ENCODE measurements around the gene SMIM33. TPM values are rescaled to one million over a fixed set of nuclear protein-coding genes. Genes with fewer than 3 reads are reported as not detected.

Gene SMIM33
- total RNA-seq, 4 donors from 2014 or later = not detected

DNA sequence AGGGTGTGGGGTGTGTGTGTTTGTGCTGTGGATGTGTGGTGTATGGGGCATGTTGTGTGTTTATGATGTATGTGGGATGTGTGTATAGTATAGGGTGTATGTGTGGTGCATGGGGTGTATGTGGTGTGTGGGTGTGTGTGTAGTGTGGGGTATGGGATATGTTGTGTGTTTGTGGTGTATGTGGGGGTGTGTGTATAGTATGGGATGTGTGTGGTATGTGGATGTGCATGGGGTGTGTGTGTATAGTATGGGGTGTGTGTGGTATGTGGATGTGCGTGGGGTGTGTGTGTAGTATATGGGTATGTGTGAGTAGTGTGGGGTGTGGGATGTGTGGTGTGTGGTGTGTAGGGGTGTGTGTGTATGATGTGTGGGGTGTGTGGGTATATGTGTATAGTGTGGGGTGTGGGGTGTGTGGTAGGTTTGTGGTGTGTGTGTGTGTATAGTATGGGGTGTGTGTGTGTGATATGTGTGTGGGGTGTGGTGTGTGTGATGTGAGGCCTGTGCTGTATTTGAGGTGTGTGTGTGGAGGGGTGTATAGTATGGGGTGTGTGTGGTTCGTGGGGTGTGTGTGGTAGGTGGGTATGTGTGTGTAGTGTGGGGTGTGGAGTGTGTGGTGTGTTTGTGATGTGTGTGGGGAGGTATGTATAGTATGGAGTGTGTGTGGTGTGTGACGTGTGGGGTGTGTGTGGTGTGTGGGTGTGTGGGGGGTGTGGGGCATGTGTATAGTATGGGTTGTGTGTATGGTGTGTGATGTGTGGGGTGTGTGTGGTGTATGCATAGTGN is 18.7 kb upstream of the SMIM33 start:
- Histone ChIP-seq H3K36me3 (no peaks in the 10 kb centered on the region), H3K4me3 (replicated peaks in 1 of 3) (no peak overlapping the region), H3K4me1 (no peaks in the 10 kb centered on the region), H3K9me3 (no peaks in the 10 kb centered on the region), H3K27me3 (no peaks in the 10 kb centered on the region), H3K27ac (no peak overlapping the region)
- whole genome bisulfite sequencing, 2 donors = 85 to 87% methylated on average over 3 of the region's 3 CpGs
- TF ChIP-seq, protein P1, sequence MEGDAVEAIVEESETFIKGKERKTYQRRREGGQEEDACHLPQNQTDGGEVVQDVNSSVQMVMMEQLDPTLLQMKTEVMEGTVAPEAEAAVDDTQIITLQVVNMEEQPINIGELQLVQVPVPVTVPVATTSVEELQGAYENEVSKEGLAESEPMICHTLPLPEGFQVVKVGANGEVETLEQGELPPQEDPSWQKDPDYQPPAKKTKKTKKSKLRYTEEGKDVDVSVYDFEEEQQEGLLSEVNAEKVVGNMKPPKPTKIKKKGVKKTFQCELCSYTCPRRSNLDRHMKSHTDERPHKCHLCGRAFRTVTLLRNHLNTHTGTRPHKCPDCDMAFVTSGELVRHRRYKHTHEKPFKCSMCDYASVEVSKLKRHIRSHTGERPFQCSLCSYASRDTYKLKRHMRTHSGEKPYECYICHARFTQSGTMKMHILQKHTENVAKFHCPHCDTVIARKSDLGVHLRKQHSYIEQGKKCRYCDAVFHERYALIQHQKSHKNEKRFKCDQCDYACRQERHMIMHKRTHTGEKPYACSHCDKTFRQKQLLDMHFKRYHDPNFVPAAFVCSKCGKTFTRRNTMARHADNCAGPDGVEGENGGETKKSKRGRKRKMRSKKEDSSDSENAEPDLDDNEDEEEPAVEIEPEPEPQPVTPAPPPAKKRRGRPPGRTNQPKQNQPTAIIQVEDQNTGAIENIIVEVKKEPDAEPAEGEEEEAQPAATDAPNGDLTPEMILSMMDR (IDR thresholded peaks at IDR 0.05) = no peak
- TF ChIP-seq POLR2A (IDR thresholded peaks at IDR 0.05) = no peak
- DNase-seq = no peak
- intact Hi-C loops (cut with DNase I) = no loop called here

DNA sequence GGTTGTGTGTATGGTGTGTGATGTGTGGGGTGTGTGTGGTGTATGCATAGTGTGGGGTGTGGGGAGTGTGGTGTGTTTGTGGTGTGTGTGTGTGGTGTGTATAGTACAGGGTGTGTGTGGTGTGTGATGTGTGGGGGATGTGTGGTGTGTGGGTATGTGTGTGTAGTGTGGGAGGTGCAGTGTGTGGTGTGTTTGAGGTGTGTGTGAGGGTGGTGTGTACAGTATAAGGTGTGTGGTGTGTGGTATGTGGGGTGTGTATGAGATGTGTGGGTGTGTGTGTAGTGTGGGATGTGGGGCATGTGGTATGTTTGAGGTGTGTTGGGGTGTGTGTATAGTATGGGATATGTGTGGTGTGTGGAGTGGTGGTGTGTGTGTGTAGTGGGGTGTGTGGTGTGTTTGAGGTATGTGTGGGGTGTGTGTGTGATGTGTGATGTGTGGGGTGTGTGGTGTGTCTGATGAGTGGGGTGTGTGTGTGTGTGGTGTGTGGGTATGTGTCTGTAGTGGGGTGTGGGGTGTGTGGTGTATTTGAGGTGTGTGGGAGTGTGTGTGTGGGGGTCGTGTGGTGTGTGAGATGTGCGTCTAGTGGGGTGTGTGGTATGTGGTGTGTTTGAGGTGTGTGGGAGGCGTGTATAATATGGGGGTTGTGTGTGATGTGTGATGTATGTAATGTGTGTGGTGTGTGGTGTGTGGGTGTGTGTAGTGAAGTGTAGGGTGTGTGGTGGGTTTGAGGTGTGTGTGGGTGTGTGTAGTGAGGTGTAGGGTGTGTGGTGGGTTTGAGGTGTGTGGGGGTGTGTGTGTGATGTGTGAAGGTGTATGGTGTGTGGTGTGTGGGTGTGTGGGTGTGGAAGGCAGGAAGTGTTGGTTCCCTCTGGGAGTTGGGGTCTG is 16.9 kb upstream of the SMIM33 start:
- H3K27ac ChIP-seq = no peak overlapping the region
- no peak for TF ChIP-seq POLR2A (IDR thresholded peaks at IDR 0.05)
- TF ChIP-seq, protein P1 (IDR thresholded peaks at IDR 0.05) = no peak
- H3K27me3 ChIP-seq = no peaks in the 10 kb centered on the region
- H3K4me3 ChIP-seq (replicated peaks in 1 of 3) = no peak overlapping the region
- DNase-seq = no peak
- H3K4me1 ChIP-seq = no peaks in the 10 kb centered on the region
- no peaks in the 10 kb centered on the region for H3K36me3 ChIP-seq
- intact Hi-C loops (cut with DNase I) = no loop called here
- no peaks in the 10 kb centered on the region for H3K9me3 ChIP-seq
- WGBS, 2 donors = 89 to 90% methylated on average over 3 of the region's 3 CpGs

DNA sequence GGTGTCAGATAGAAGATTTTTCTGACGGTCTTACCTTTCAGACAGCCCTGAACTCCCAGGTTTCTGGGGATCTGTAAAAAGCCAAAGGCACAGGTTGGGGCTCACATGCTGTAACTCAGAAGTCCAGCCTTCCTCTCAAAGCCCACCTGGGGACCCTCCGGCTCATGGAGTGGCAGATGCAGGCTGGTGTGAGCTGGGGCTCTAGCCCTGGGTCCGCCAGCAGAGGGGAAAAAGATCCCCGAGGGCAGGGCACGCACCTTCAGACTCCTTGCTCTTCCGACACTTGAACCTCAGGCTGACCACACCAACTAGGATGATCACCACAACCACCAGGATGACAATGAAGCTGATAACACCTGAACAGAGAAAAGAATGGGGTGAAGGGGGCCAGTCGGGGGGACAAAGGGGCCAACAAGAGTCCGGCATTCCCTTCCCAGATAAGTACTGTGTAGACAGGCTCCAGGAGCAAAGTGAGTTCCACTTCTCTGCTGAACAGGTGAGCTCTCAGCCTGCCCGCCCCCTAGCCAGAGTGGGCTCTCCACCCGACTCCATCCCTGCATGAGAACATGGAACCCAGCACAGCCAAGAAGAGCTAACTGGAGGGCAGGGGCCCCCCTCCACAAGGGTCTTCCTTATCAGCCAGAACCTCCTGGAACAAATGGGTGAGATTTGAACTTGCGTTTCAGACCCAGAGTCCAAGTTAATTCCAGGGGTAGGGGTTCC is 16.1 kb upstream of the SMIM33 start:
- no peak overlapping the region for H3K27ac ChIP-seq
- no peaks in the 10 kb centered on the region for H3K9me3 ChIP-seq
- no peaks in the 10 kb centered on the region for H3K36me3 ChIP-seq
- intact Hi-C loops (cut with DNase I) = no loop called here
- H3K4me1 ChIP-seq = no peaks in the 10 kb centered on the region
- no peaks in the 10 kb centered on the region for H3K27me3 ChIP-seq
- no peak for TF ChIP-seq POLR2A (IDR thresholded peaks at IDR 0.05)
- no peak for DNase-seq
- no peak overlapping the region for H3K4me3 ChIP-seq (replicated peaks in 1 of 3)
- 87 to 91% methylated on average over 10 to 11 of the region's 11 CpGs for WGBS, 2 donors

DNA sequence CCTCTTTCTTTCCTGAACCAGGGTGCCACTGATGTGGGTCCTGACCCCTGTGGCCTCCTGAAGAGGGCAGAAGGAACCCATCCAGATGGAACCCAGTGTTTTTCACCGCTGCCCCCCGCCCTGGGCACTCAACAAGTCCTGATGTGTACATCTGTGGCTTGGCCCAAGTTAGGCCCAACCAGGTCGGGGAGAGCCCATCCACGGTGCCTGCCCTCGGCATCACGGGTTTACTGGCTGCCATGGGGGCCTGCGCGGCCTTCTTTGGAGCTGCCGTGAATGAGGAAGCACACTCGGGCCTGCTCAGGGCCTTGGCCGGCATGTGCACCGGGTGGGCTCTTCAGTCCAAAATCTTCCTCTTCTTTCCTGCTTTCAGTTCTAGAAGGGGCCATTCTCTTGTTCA is 14.0 kb upstream of the SMIM33 start:
- 92% methylated on average over 12 of the region's 12 CpGs for WGBS, 2 donors

DNA sequence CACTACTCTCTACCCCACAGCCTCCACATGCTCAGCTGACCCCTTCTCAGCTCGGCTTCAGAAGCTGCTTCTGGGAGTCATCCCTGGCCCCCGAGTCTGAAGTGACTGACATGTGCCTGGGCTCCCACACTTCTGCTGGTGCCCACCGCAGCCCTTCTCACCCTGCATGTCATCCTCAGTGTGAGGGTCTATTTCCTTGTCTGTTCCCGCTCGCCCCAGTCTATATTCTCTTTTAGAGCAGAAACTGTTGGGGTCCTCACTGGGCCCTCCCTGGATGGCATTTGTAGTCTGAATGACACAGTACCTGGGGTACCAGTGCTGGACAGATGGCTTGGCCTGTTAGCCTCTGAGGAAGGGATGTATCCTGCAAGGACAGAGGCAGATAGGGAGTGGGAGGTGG is 13.6 kb upstream of the SMIM33 start:
- TF ChIP-seq POLR2A (IDR thresholded peaks at IDR 0.05) = no peak
- TF ChIP-seq, protein P1 (IDR thresholded peaks at IDR 0.05) = no peak
- DNase-seq = no peak
- Histone ChIP-seq H3K9me3 (no peaks in the 10 kb centered on the region), H3K4me1 (no peaks in the 10 kb centered on the region), H3K27me3 (no peaks in the 10 kb centered on the region), H3K4me3 (replicated peaks in 1 of 3) (no peak overlapping the region), H3K27ac (no peak overlapping the region), H3K36me3 (no peaks in the 10 kb centered on the region)
- intact Hi-C loops (cut with DNase I) = no loop called here
- WGBS, 2 donors = 95 to 98% methylated on average over 5 of the region's 5 CpGs

More for the DNA sequence above, 14.0 kb upstream of the SMIM33 start:
- H3K4me3 ChIP-seq (replicated peaks in 1 of 3) = no peak overlapping the region
- no peaks in the 10 kb centered on the region for H3K9me3 ChIP-seq
- H3K4me1 ChIP-seq = no peaks in the 10 kb centered on the region
- TF ChIP-seq POLR2A (IDR thresholded peaks at IDR 0.05) = no peak
- TF ChIP-seq, protein P1 (IDR thresholded peaks at IDR 0.05) = no peak
- no peak for DNase-seq
- H3K27me3 ChIP-seq = no peaks in the 10 kb centered on the region
- no peak overlapping the region for H3K27ac ChIP-seq
- H3K36me3 ChIP-seq = no peaks in the 10 kb centered on the region
- intact Hi-C loops (cut with DNase I) = no loop called here
